HepG2 (cell line): ENCODE measurements around the gene CDK9. TPM values are rescaled to one million over a fixed set of nuclear protein-coding genes. Genes with fewer than 3 reads are reported as not detected.
A peak's percentile ranks its signal among the peaks of the same experiment; 100 is the strongest.

Experiments
- ATAC-seq: fragments of 200-7000 bp; cut with Tn5 transposase; 3 replicates; pipeline ENCODE4 v1.9.1; 2020; ENCODE audit warnings: mild to moderate bottlenecking, moderate library complexity
- BruUV-seq: library from RNA; stranded (reverse); fragments of 400-500 nt; replicated peaks from 2 replicates; lab custom pipeline; 2021; lab: Mats Ljungman, UMichigan
- CTCF ChIA-PET: fragments of 300-600 bp; formaldehyde crosslinking; extraction: SDS; loops from one replicate; lab custom pipeline; 2021; ENCODE audit warnings: low total read pairs, inconsistent platforms, low intra/inter-chr PET ratio; lab: Yijun Ruan, JAX
- POLR2A ChIA-PET: fragments of 350-600 bp; sonication (Branson Sonifier 250); formaldehyde crosslinking; loops from one replicate; lab custom pipeline; 2020; ENCODE audit warnings: antibody characterized with exemption, inconsistent platforms; lab: Yijun Ruan, JAX
- DNase-seq: peaks from one replicate; pipeline ENCODE4 v3.0.0-alpha.2; 2015; ENCODE audit warnings: low spot score
- FAIRE-seq: peaks from 3 replicates; lab custom pipeline; 2011; peaks lifted over from hg19 to GRCh38; lab: Jason Lieb, UNC
- H2AFZ ChIP-seq: one replicate; pipeline ENCODE4 v1.6.1; 2011; ENCODE audit warnings: low read length, inconsistent platforms
- H3K27ac ChIP-seq: fragments of 300-600 bp; 3 replicates; pipeline ENCODE4 v1.8.0; 2011; ENCODE audit warnings: mixed run types, mild to moderate bottlenecking, mixed read lengths, low read length, inconsistent platforms; ENCODE audit not compliant: insufficient read depth; ENCODE audit errors: extremely low read length
- H3K27me3 ChIP-seq, 2 experiments: fragments of 200-600 bp in 1 of 2; 2 replicates in 1 of 2; 3 replicates in 1 of 2; pipeline versions ENCODE4 v1.6.0 to v1.8.0; 2011; ENCODE audit warnings: low read length in 2 of 2, mild to moderate bottlenecking in 2 of 2, moderate library complexity in 2 of 2, inconsistent platforms in 1 of 2; ENCODE audit not compliant: insufficient read depth in 2 of 2, control insufficient read depth in 1 of 2
- H3K36me3 ChIP-seq, 2 experiments: fragments of 200-600 bp in 1 of 2; replicated peaks in 1 of 2; 2 replicates in 1 of 2; 3 replicates in 1 of 2; pipeline versions ENCODE4 v1.5.1 to v1.8.0; 2011; ENCODE audit warnings: low read length in 2 of 2, inconsistent platforms in 1 of 2; ENCODE audit not compliant: insufficient read depth in 2 of 2, control insufficient read depth in 1 of 2
- H3K4me1 ChIP-seq: 2 replicates; pipeline ENCODE4 v1.5.1; 2012; ENCODE audit warnings: low read length, inconsistent platforms; ENCODE audit not compliant: insufficient read depth
- H3K4me2 ChIP-seq: 2 replicates; pipeline ENCODE4 v1.6.0; 2011; ENCODE audit warnings: low read depth, low read length, inconsistent platforms
- H3K4me3 ChIP-seq, 3 experiments: fragments of 200-600 bp in 1 of 3; sonication (generic), shearing (Covaris generic) in 1 of 3; replicated peaks in 1 of 3; 2 replicates each; pipeline ENCODE4 v1.5.1; 2011 to 2016; ENCODE audit warnings: low read length in 3 of 3, inconsistent platforms in 2 of 3, low read depth in 2 of 3, mild to moderate bottlenecking in 2 of 3, control low read depth in 1 of 3, mixed read lengths in 1 of 3; ENCODE audit not compliant: insufficient read depth in 1 of 3
- H3K79me2 ChIP-seq: one replicate; pipeline ENCODE4 v1.6.1; 2011; ENCODE audit warnings: low read length, inconsistent platforms; ENCODE audit not compliant: insufficient read depth
- H3K9ac ChIP-seq: 2 replicates; pipeline ENCODE4 v1.6.0; 2011; ENCODE audit warnings: mild to moderate bottlenecking, low read depth, low read length, inconsistent platforms; ENCODE audit not compliant: insufficient read depth
- H3K9me3 ChIP-seq: 2 replicates; pipeline ENCODE4 v1.5.1; 2012; ENCODE audit warnings: mild to moderate bottlenecking, low read length
- H4K20me1 ChIP-seq: 2 replicates; pipeline ENCODE4 v1.6.0; 2011; ENCODE audit warnings: inconsistent platforms, mild to moderate bottlenecking, low read length, moderate library complexity; ENCODE audit not compliant: insufficient read depth
- ATF7 ChIP-seq, 2 experiments: fragments of 450-650 bp in 1 of 2; sonication (generic) in 1 of 2; formaldehyde crosslinking in 1 of 2; IDR thresholded peaks; 2 replicates each; pipeline versions ENCODE4 v1.4.0 to v1.6.1; 2016 to 2020; ENCODE audit warnings: antibody characterized with exemption in 1 of 2, mild to moderate bottlenecking in 1 of 2, missing genetic modification reagents in 1 of 2
- CREB1 ChIP-seq, 2 experiments: fragments of 450-650 bp in 1 of 2; IDR thresholded peaks; 2 replicates each; pipeline ENCODE4 v1.6.1; 2016 to 2017; ENCODE audit warnings: control low read depth in 1 of 2, mild to moderate bottlenecking in 1 of 2, missing compliant biosample characterization in 1 of 2, missing genetic modification characterization in 1 of 2
- ELF4 ChIP-seq: sonication (generic); formaldehyde crosslinking; IDR thresholded peaks from 2 replicates; pipeline ENCODE4 v1.5.0; 2020; ENCODE audit warnings: missing genetic modification reagents, mild to moderate bottlenecking, moderate library complexity, borderline replicate concordance
- ETV5 ChIP-seq: IDR thresholded peaks from 2 replicates; pipeline ENCODE4 v1.6.1; 2018; ENCODE audit warnings: missing biosample characterization, missing genetic modification reagents, inconsistent platforms, borderline replicate concordance
- PHF21A ChIP-seq: sonication (generic); formaldehyde crosslinking; IDR thresholded peaks from 2 replicates; pipeline ENCODE4 v1.5.0; 2020; ENCODE audit warnings: mild to moderate bottlenecking, missing genetic modification reagents
- RARA ChIP-seq: IDR thresholded peaks from 2 replicates; pipeline ENCODE4 v1.6.1; 2016; ENCODE audit warnings: missing genetic modification reagents, missing compliant biosample characterization
- ZBTB21 ChIP-seq: sonication (generic); formaldehyde crosslinking; IDR thresholded peaks from 2 replicates; pipeline ENCODE4 v1.4.0; 2020; ENCODE audit warnings: missing genetic modification reagents
- ZNF510 ChIP-seq: sonication (generic); formaldehyde crosslinking; IDR thresholded peaks from 2 replicates; pipeline ENCODE4 v1.4.0; 2020; ENCODE audit warnings: low read depth, mild to moderate bottlenecking, missing genetic modification reagents
- WGBS: methylation state at CpG from one replicate; pipeline ENCODE4 v1.1.6; 2017; ENCODE audit warnings: low lambda C conversion rate; 5-methylcytosine and 5-hydroxymethylcytosine counted together
- in situ Hi-C: cut with HindIII; loops from 2 replicates; pipeline ENCODE4 v1.10.0; 2017; ENCODE audit warnings: low pct_unique_long_range_greater_than_20kb; ENCODE audit not compliant: extremely low pct_ligation_motif_present
- intact Hi-C: fragments of 100-400 bp; cut with micrococcal nuclease; formaldehyde crosslinking; loops from one replicate; pipeline ENCODE4 v1.10.0; 2022; ENCODE audit not compliant: unreplicated experiment
- polyA plus RNA-seq, 8 experiments: library from polyadenylated mRNA; depleted of rRNA in 3 of 8; stranded (reverse) in 7 of 8; unstranded in 1 of 8; fragments of >200 nt; fragmentation: Illumina TruSeq in 4 of 8; extraction: Trizol in 4 of 8; gene quantifications; 2 replicates each; pipeline versions ENCODE4 v1.2.1 to v1.2.3, GENCODE V29; 2011 to 2016; ENCODE audit warnings: low read depth in 4 of 8, missing spikeins in 1 of 8, mixed read lengths in 1 of 8; ENCODE audit not compliant: insufficient read depth in 1 of 8
- total RNA-seq, 5 experiments: library from RNA; depleted of rRNA; stranded (reverse); fragments of >200 nt; fragmentation: Illumina TruSeq; extraction: Trizol; gene quantifications; 2 replicates each; pipeline ENCODE4 v1.2.3, GENCODE V29; 2016; ENCODE audit warnings: low read depth in 1 of 5
- TF ChIP-seq, protein P1 (sequence below): sonication (generic); IDR thresholded peaks from 2 replicates; pipeline ENCODE4 v1.6.1; 2016; ENCODE audit warnings: low read depth, borderline replicate concordance

The CDK9 gene
- total and polyA plus RNA-seq, 2 of the 13 experiments (the other 11 are each of a cell fraction or from before 2014, with no cell fraction given) = 16.8 to 21.5 TPM

DNA sequence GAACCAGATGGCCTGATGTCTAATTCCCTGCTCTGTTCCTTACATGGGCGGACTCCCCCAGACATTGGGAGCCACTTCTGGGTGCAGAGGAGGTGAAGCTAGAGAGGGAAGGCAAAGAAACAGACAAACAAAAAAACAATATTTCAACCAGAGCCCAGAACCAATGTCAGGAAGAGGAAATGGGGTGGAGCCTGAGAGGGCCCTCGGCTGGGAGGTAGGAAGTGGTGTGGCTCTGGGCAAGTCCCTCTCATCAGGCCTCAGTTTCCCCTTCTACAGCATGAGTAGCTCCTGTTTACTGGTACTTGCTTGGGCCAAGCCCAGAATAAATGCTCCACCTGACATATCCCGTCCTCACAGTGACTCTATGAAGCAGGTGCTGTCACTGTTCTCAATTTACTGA, 18.4 kb upstream of the CDK9 start (continued):
- TF ChIP-seq RARA (no peak), ETV5 (CRISPR knock-in tag) (no peak), ZNF510 (CRISPR knock-in tag) (no peak), PHF21A (CRISPR knock-in tag) (no peak), ZBTB21 (CRISPR knock-in tag) (no peak)
- TF ChIP-seq, protein P1, sequence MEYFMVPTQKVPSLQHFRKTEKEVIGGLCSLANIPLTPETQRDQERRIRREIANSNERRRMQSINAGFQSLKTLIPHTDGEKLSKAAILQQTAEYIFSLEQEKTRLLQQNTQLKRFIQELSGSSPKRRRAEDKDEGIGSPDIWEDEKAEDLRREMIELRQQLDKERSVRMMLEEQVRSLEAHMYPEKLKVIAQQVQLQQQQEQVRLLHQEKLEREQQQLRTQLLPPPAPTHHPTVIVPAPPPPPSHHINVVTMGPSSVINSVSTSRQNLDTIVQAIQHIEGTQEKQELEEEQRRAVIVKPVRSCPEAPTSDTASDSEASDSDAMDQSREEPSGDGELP = no peak
- TF ChIP-seq, all 625 proteins: peak for 0

DNA sequence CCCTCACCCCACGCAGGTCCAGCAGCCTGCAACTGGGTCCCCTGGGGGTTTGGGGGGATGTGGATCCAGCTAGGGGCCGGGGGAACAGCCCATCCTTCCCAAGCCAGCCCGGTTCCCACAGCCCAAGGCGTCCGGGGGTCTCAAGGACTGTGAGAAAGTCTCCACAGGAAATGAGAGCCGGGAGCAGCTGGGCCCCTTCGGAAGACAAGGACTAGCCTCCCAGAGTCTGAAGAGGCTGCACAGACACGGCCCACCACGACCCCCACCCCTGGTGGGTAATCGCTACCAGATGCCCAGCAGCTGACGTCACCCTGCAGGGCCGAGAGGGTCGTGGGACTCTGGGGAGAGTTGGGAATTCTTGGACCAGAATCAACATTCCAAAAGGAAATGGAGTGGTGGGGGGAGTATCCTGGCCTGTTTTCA, 17.9 kb upstream of the CDK9 start:
- H3K79me2 ChIP-seq = no peaks in the 10 kb centered on the region
- ATAC-seq (no peak), FAIRE-seq (no peak), DNase-seq (no peak)
- no peak overlapping the region for H3K9ac ChIP-seq
- in situ Hi-C loops = no loop called here
- no TSS peak for BruUV-seq
- POLR2A ChIA-PET = no interaction called here
- H4K20me1 ChIP-seq = no peaks in the 10 kb centered on the region
- CTCF ChIA-PET = no interaction called here
- peaks cover 9% of the 10 kb centered on the region for H3K4me1 ChIP-seq
- no peaks in the 10 kb centered on the region for H3K9me3 ChIP-seq
- no peak overlapping the region for H3K4me3 ChIP-seq
- H3K27ac ChIP-seq = no peak overlapping the region
- WGBS = 25% methylated on average over 6 of the region's 13 CpGs
- H3K27me3 ChIP-seq = peaks cover 2 to 49% of the 10 kb centered on the region in 2 experiments; a peak in 3 of 5 replicates
- H2AFZ ChIP-seq = no peak overlapping the region
- intact Hi-C loops = no loop called here
- no peak overlapping the region for H3K4me2 ChIP-seq
- H3K36me3 ChIP-seq = no peaks in the 10 kb centered on the region
- peak; percentile 34; the same call in 1 of the 2 replicates for TF ChIP-seq ATF7 (IDR thresholded peaks at IDR 0.05)
- TF ChIP-seq ATF7 (CRISPR knock-in tag; IDR thresholded peaks at IDR 0.05) = no peak
- TF ChIP-seq CREB1 (IDR thresholded peaks at IDR 0.05) = peak; percentile 76
- TF ChIP-seq CREB1 (CRISPR knock-in tag; IDR thresholded peaks at IDR 0.05) = no peak
- TF ChIP-seq ELF4 (CRISPR knock-in tag) = no peak
